ENCODE measurements around the gene RASAL2.

DNA sequence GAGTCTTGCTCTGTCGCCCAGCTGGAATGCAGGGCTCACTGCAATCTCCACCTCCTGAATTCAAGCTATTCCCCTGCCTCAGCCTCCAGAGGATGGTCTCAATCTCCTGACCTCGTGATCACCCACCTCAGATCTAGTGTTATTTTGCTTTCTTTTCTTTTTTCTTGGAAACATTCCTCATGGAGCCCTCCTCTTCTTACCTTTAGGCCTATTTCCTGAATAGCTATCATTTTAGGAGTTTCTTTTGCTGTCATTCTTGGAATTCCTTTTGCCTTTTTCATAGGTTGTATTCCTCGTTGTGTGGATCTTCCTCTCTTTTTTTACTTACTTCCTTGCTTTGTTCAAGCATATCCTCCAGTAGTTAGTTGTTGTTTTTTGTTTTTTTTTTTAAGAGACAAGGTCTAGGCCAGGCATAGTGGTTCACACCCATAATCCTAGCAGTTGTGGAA is 173.8 kb downstream of the RASAL2 start:
- TF ChIP-seq EZH2 (IDR thresholded peaks at IDR 0.05; ENCODE audit: low read length, missing control alignments) = no peak
- TF ChIP-seq, protein P1, sequence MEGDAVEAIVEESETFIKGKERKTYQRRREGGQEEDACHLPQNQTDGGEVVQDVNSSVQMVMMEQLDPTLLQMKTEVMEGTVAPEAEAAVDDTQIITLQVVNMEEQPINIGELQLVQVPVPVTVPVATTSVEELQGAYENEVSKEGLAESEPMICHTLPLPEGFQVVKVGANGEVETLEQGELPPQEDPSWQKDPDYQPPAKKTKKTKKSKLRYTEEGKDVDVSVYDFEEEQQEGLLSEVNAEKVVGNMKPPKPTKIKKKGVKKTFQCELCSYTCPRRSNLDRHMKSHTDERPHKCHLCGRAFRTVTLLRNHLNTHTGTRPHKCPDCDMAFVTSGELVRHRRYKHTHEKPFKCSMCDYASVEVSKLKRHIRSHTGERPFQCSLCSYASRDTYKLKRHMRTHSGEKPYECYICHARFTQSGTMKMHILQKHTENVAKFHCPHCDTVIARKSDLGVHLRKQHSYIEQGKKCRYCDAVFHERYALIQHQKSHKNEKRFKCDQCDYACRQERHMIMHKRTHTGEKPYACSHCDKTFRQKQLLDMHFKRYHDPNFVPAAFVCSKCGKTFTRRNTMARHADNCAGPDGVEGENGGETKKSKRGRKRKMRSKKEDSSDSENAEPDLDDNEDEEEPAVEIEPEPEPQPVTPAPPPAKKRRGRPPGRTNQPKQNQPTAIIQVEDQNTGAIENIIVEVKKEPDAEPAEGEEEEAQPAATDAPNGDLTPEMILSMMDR (conservative IDR thresholded peaks at IDR 0.05 in 1 of 2, IDR thresholded peaks at IDR 0.05 in 1 of 2; ENCODE audit: low read depth in 1 of 2, low read length in 2 of 2) = no peak
